PFSK-1 (cell line): ENCODE measurements around the gene DRD4.

Experiments used
- SIN3A ChIP-seq: IDR thresholded peaks from 2 replicates; pipeline ENCODE4 v1.6.1; 2012; ENCODE audit warnings: mild to moderate bottlenecking, low read length, moderate library complexity, borderline replicate concordance; ENCODE audit not compliant: insufficient read depth
- TF ChIP-seq, protein P1 (sequence below), 2 experiments: IDR thresholded peaks; 2 replicates each; pipeline versions ENCODE4 v1.6.1 to v1.8.0; 2011 to 2012; ENCODE audit warnings: low read depth in 2 of 2, low read length in 2 of 2, control low read depth in 1 of 2, inconsistent platforms in 1 of 2, mild to moderate bottlenecking in 1 of 2, moderate library complexity in 1 of 2; ENCODE audit not compliant: insufficient read depth in 1 of 2

DNA sequence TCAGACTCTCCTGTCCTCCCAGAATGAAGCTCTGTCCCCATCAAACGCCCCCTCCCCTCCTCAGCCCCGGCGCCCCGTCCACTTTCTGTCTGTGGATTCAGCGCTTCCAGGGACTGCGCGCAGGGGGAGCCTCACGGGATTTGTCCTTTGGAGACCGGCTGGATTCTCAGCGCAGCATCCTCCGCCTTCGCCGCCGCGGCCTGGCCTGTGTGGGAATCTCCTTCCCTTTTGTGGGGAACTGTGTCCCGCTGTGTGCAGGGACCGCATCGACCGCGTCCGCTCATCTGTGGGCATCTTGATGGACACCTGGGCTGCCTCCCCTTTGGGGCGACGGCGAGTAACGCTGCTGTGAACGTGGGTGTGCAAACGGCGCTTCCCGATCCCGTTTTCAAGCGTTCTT, 9.0 kb upstream of the DRD4 start:
- TF ChIP-seq, protein P1, sequence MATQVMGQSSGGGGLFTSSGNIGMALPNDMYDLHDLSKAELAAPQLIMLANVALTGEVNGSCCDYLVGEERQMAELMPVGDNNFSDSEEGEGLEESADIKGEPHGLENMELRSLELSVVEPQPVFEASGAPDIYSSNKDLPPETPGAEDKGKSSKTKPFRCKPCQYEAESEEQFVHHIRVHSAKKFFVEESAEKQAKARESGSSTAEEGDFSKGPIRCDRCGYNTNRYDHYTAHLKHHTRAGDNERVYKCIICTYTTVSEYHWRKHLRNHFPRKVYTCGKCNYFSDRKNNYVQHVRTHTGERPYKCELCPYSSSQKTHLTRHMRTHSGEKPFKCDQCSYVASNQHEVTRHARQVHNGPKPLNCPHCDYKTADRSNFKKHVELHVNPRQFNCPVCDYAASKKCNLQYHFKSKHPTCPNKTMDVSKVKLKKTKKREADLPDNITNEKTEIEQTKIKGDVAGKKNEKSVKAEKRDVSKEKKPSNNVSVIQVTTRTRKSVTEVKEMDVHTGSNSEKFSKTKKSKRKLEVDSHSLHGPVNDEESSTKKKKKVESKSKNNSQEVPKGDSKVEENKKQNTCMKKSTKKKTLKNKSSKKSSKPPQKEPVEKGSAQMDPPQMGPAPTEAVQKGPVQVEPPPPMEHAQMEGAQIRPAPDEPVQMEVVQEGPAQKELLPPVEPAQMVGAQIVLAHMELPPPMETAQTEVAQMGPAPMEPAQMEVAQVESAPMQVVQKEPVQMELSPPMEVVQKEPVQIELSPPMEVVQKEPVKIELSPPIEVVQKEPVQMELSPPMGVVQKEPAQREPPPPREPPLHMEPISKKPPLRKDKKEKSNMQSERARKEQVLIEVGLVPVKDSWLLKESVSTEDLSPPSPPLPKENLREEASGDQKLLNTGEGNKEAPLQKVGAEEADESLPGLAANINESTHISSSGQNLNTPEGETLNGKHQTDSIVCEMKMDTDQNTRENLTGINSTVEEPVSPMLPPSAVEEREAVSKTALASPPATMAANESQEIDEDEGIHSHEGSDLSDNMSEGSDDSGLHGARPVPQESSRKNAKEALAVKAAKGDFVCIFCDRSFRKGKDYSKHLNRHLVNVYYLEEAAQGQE (IDR thresholded peaks at IDR 0.05; ENCODE audit: insufficient read depth in 1 of 2, low read depth in 2 of 2, low read length in 2 of 2), result no peak
- TF ChIP-seq SIN3A, result no peak
